NCI-H345 (cell line): ENCODE measurements around the gene ACCS.

ENCODE experiments used
- DNase-seq: peaks from one replicate; lab custom pipeline; 2025; lab: John Stamatoyannopoulos, UW

ACCS gene

DNA sequence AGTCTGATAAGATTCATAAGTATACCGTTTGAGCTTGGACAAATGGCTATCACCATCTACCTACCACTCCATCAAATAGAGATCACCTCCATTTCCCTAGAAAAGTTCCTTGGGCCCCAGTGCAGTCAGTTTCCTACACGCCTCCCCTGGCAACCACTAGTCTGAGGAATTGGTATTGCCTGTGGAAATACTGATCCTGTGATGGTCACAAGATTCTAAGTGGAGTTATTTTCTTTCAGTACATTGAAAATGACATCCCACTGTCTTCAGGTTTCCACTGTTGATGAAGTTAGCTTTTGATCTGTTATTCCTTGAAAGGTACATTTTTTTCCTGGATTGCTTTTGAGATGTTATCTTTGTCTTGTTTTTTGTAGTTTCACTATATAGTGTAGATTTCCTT lies 22.9 kb upstream of the ACCS start:
- DNase-seq = no peak

DNA sequence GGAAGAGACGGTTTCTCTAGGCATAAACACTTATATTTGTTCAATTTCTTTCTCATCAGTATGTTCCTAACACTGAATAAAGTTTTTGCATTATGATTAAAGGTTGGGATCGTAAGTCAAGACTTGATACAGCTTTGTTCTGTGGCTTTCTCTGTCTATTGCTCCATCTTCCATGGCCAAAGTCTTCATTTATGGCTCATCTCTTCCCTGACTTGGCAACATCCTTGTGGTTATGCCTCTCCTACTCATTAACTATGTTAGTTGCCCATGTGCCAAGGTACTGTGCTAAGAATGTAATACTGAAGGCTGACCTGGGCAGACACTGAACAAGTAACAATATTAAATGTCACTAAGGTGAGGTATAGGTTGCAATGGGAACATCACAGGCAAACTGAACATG lies 19.9 kb upstream of the ACCS start:
- no peak for DNase-seq

DNA sequence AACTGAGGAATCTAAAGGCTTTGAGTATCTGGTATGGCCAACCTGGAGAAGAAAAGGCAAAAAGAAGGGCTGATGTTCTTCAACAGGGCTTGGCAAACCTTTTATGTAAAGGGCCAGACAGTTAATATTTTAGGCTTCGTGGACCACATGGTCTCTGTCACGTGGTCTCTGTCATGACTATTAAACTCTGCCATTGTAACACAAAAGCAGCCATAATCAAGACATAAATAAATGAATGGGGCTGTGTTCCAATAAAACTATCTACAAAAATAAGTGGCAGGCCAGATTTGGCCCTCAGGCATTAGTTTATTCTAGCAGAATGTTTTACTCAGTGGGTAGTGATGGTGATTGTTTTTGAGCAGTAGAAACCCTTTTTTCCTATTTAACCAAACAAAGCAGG lies 18.8 kb upstream of the ACCS start:
- DNase-seq = no peak

DNA sequence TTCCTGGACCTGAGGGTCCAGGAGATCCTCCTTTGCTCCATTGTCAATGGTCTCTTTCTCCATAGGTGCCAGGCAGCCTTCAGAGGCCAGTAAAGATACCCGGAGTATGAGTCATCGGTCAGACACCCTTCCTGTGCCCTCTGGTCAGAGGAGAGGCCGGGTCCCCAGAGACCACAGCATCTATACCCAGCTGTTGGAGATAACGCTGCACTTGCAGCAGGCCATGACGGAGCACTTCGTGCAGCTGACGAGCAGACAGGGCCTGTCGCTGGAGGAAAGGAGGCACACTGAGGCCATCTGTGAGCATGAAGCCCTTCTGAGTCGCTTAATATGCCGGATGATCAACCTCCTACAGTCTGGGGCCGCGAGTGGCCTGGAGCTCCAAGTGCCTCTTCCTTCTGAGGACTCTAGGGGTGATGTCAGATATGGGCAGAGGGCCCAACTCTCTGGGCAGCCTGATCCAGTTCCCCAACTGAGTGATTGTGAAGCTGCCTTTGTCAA lies 18.1 kb upstream of the ACCS start, which contains the start of gene ACCSL:
Gene ACCSL, plus strand, starts transcription at position 51 of the 501 bp plus-strand sequence. Its CDS starts 56 bp downstream, at position 107.
- no peak for DNase-seq

DNA sequence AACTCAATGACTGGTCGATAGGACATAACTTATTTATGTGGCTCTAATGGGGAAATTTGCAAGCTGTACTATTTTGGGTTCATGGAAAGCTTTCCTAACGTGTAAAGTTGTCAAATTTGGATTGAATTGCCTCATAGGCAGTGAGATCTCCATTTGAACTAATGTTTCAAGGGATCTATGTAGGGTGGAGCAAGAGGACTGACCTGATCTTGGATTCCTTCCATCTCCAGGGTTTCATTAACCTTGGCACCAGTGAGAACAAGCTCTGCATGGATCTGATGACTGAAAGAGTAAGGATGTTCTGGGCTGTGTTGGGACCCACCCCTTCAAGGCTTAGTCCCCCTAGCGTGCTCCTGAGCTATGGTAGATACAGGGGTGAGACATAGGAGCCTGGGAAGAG lies 16.2 kb upstream of the ACCS start:
- no peak for DNase-seq

DNA sequence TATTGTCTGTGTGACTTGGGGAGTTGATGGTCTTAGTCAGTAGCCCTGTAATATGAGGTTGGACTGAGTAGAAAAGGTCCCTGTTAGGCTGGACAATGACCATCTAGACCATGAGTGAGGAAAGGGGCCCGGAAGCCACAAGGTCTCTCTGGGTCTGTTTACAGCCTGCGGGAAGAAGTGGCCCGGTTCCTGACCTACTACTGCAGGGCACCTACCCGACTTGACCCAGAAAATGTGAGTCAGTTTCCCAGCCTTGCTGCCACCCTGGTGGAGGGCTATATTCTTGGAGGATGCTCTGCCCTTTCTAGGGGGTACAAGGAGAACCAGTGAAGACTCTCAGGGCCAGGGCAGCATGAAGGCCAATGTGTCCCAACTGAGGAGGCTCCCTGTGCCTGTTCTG lies 14.9 kb upstream of the ACCS start:
- DNase-seq = no peak

DNA sequence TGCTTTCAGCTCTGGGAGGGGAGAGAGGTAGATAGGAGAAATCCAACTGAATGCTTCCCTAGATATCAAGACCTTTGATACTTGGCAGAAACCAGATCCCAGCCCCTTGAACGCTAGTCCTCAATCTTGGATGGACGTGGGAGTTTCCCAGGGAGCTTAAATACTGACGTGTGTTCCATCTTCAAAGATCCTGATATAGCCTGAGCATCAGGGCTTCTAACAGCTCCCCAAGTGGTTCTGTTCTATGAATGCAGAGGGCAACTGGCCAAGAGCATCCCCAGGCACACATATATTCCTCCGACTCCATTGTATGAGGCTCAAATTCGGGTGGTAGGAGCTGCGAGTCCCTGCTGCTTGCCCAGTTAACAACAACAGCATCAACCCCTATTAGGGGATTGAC lies 8.7 kb upstream of the ACCS start:
- no peak for DNase-seq

DNA sequence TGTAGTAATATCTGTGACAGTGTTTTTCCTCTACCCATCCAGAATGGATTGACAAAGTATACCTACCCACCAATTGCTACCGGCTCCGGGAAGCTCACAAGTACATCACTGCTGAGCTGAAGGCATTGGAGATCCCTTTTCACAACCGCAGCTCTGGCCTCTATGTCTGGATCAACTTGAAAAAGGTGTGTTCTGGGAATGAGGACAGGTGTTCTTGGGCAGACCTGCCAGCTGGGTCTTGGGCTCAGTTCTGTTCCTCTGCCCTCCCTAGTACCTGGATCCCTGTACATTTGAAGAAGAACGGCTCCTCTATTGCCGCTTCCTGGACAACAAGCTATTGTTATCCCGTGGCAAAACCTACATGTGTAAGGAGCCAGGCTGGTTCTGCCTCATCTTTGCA lies 7.8 kb upstream of the ACCS start:
- DNase-seq = no peak

DNA sequence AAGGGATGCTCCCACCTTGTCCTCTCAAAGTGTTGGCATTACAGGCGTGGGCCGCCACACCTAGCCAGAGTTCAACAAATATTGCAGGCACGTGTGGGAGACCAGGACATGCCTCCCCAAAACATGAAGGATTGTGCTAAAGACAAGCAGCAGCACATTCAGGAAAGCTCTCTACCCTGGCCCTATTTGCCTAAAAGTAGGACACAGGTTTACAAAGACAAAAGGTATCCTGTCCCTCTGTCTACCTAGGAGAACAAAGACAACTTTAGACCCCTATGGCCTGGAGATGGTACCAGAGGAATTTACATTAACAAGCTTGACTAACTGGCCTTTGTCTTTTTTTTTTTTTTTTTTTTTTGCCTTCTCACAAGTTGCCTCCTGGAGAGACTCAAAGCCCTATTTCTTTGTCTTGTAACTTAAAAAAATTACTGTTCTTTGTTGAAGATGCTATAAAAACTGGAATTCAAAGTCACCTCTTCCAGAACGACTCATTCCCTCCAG lies 859 bp upstream of the ACCS start:
- DNase-seq = no peak

DNA sequence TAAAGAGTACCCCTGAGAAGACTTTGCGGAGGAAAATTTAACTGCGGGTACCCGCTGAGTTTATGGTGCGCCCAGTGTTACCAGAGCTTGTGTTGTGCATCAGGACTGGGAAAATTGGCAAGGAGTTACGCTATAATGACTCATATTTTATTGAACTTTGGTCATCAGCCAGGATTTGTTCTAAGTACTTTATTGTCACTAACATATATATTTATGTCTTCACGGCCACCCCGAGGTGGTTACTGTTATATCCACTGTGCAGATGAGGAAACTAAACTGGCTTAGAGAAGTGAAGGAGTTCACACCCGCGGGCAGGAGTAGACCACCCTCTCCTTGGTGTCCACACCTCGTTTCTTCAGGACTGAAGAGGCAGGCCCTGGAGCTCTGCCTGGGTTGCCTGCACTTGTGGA lies 667 bp downstream of the ACCS start:
- no peak for DNase-seq

DNA sequence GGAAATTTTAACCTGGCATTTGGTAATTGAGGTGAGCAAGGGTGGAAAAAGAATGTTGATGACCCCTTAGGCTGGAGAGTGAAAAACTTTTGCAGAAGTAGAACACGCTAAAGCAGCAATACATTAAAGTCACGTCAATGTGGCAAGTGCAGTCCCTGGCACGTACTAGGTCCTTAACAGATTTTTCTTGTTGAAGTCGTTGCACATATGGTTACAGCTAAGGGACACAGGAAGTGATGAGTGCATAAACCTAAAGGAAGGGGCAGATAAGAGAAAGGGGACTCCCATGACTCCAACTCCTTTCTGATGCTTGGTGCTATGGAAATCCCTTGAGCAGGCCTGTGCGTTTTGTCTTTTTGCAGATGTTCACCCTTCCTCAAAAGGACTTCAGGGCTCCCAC lies 1.2 kb downstream of the ACCS start:
- no peak for DNase-seq

DNA sequence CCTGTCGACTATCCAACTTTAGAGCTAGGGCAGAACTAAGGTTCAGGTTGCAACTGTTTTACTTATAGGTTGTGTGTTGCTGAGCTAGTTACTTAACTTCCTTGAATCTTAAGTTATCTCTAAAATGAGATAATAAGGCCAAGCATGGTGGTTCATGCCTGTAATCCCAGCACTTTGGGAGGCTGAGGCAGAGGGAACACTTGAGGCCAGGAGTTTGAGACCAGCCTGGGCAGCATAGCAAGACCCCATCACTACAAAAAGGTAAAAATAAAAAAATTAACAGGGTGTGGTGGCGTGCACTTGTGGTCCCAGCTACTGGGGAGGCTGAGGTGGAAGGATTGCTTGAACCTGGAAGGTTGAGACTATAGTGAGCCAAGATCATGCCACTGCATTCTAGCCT lies 2.1 kb downstream of the ACCS start:
- DNase-seq = no peak

DNA sequence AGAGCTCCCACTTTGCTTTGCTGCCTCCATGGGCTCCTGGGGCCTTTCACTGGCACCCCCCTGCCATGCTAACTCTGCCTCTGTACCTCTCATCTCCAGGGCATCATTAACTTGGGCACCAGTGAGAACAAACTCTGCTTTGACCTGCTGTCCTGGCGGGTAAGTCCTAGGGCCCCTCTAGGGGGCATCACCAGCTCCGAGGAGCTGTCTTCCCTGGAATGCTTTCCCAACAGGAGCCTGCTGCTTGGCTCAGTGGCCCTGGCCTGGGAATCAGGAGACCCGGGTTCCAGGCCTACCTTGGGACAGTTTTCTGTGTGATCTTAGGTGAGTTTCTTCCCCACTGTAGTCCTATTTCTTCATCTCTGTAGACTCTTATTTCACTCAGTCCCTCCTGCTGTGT lies 5.1 kb downstream of the ACCS start:
- DNase-seq = no peak

DNA sequence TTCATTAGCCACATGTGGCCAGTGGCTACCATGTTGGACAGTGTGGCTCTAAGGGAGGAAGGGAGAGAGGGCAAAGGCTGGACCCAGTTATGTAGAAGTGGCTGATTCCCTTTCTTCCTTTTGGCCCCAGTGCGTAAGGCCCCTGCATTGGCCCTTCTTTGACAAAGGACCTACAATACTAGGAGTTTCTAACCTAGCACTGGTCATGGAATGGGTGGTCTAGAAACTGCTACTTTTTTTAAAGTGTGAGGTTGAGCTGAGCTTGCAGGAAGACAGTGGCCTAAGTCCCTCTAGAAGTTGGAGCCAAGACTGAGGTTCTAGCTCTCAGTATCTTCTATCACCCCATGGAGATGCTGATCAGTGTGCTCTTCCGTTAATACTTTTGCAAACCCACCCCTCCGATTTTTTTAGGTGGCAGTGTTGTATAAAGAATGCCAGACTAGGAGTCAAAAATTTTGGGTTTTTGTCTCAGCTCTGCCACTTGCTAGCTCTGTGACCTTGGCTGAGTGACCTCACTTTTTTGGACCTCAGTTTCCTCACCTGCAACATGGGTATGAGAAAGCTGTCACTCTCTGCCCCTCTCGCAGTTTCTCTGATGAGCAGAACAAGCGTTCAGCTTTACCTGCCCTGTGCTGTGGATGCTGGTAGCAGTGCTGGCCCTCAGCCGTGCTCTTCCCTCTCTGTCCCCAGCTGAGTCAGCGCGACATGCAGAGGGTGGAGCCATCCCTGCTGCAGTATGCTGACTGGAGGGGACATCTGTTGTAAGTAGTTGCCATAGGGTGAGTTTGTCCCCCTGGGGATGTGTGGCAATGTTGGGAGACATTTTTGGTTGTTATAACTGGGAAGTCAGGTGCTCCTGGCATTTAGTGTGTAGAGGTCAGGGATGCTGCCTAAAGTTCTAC lies 6.9 kb downstream of the ACCS start:
- no peak for DNase-seq

DNA sequence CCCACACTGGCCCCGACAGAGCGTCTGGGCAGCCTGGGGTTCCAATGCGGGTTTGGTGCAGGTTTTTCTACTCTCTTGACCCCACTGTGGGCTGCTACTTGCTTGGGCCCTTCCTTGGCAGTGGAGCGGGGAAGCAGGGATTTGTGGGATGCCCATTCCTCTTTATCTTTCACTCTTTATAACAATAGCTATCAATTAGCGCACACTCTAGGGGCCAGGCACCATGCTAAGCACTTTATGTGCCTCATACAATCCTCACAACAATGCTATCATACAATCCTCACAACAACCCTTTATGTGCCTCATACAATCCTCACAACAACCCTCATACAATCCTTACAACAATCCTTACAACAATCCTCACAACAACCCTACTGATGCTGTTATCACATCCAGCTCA lies 12.7 kb downstream of the ACCS start:
- DNase-seq = no peak

DNA sequence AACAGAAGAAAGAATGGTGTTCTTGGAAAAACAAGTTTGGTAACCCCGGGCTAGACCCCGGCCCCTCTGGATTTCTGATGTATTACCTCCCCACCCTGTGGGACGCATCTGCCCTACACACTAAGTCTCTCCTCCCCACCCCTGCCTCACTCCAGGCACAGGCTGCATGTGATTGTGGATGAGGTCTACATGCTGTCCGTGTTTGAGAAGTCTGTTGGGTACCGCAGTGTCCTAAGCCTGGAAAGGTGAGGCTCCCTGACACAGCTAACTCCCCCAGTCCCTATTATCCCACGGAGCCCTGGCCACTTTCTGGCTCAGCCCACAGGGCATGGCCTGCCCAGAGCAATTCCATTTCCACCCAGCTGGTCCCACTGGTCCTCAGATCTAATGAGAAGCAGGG lies 13.3 kb downstream of the ACCS start:
- DNase-seq = no peak

DNA sequence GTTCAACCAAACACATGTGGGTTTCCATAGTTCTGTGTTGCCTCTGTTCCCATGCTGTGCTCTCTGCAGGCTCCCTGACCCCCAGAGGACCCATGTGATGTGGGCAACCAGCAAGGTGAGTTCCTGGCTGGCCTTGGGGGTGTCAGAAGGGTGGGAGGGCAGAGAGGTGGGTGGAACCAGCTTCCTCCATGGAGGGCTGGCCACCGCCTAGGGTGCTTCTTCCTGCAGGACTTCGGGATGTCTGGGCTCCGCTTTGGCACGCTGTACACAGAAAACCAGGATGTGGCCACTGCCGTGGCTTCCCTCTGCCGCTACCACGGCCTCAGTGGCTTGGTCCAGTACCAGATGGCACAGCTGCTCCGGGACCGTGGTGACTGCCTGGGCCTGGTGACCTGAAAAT lies 14.9 kb downstream of the ACCS start:
- no peak for DNase-seq

DNA sequence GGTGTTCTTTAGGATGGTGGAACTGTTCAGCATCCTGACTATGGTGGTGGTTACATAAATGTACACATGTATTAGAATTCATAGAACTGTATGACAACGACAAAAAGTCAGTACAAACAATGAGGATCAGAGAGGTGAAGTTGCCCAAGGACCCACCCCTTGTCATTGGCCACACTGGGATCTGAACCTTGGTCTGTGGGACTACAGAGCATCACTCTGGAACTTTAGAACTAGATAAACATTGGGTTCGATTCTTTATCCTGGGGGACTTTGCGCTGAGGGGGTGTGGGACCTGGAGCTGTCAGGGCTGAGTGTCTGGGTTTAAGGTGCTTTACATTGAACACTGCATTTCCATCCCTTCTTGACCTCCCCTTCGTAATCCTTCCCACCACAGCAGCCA lies 16.6 kb downstream of the ACCS start:
- no peak for DNase-seq

DNA sequence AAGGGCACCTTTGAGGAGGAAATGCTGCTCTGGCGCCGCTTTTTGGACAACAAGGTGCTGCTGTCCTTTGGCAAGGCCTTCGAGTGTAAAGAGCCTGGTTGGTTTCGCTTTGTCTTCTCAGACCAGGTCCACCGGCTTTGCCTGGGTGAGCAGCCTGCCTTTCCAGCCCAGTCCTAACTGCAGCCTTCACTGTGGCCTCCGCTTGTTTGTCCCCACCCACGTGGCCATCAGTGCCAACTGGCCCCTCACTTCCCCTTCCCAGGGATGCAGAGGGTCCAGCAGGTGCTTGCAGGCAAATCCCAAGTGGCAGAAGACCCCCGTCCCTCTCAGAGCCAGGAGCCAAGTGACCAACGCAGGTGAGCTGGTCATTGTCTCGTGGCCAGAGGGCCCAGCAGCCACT lies 17.4 kb downstream of the ACCS start:
- DNase-seq = no peak

DNA sequence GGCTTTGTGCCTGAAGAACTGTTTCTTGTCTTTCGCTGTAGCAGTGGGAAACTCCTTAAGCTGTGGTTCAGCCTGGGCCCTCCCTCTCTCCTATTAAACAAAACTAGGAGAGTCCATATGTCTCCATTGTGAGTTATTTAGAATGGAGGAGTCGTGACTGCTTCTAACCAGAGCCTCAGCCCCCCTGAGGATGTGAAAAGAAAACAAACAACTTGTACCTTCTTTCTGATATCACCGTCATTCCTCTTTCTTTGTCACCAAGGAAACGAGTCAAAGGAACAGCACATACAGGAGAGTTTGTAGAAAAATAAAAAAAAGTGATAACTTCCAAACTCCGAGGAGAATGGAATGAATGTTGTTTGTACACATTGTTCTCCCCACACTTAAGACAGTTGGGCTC lies 17.8 kb downstream of the ACCS start:
- DNase-seq = no peak

DNA sequence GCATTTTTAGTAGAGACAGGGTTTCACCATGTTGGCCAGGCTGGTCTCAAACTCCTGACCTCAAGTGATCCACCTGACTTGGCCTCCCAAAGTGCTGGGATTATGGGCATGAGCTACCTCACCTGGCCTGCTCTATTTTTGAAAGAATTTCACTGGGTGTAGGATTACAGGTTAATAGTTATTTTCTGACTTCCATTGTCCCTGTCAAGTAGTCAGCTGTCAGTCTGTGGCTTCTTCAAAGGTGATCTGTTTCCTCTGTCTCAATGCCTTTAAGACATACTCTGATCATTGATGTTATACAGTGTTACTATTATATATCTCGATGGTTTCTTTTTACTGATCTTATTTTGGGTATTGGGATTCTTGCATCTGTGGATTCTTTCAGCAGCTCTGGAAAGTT lies 19.3 kb downstream of the ACCS start:
- no peak for DNase-seq

DNA sequence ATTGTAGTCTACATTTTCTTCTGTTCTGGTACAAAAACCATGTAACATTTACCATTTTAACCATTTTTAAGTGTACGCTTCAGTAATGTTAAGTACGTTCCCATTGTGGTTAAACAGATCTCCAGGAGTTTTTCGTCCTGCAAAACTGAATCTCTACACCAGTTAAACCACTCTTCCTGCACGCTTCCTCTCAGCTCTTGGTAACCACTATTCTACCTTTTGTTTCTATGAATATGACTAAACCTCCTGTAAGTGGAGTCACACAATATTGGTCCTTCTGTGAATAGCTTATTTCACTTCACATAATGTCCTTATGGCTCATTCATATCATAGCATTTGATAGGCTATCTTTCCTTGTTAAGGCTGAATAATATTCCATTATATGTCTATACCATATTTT lies 22.3 kb downstream of the ACCS start:
- DNase-seq = no peak

DNA sequence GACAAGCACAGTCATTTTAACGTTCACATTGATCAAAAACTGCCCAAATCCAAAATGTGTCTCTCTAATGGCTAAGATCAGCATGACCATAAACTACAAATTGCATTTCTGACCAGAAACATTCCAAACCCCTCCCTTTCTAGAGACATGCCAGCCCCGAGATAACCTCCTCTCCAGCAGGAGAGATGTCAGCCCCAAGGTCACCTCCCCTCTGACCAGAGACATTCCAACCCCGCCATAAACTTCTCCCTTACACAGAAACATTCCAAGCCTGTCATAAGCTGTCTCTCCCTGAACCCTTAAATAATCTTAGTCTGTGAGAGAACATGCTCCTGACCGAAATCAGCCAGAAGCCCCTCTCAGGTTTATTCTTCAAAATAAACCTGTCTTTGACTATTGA lies 22.8 kb downstream of the ACCS start:
- no peak for DNase-seq

DNA sequence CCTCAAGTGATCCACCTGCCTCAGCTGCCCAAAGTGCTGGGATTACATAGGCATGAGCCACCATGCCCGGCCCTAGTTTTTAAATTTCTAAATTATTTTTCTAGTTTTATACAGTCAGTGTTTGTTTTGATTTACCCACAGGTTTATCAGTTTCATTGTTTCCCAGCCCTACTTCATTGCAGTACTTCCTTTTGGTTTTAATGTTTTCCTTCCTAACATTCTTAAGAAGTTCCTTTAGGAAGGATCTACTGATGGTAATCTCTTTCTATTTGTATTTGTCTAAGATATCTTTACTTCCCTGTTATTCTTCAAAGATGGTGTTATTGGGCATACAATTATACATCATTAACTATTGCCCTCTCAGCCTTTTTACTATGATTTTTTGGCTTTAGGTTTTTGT lies 24.5 kb downstream of the ACCS start:
- no peak for DNase-seq
